HPDE6-E6E7 (cell line): ENCODE measurements around the gene LONP2.
"Not testable (repeated sequence)": the region's sequence is repeated elsewhere in the genome, so short reads cannot be mapped to it uniquely, and the experiment has no call there.

Source experiments
- DNase-seq: peaks from one replicate; pipeline ENCODE4 v3.0.0; 2011; ENCODE audit warnings: missing footprints; ENCODE audit errors: extremely low spot score

Gene LONP2

GRCh38 chr16:48235058-48235555, 9.0 kb upstream of the LONP2 start:
- DNase-seq: no peak

DNA sequence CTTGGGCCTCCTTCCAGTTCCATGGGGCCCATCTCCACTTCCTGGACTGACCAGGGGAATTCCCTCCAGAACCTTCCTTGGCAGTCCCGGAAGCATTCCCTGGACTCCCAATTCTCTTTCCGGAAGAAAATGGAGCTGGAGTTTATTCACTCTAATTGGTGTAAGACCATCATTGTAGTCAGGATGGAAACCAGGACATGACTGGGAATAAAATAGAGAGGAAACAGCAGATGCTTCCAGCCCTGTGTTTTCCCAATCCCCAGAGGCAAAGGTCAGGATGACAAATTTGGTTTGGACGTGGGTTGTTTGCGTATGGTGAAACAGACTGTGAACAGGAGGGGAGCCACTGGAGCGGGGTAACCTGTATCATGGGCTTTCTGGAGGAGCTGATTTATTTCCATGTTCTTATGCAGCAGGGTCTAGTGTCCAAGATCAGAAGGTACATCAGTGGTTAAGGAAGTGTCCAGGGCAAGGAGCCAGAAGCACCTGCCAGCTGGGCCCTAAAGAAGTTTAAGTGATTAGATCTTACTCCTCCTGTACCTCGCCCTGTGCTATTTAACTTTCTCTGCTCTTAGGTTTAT, 8.5 kb upstream of the LONP2 start:
- DNase-seq: no peak

- no peak for DNase-seq
These were observed 7.8 kb upstream of the LONP2 start for GRCh38 chr16:48236286-48236685.

DNA sequence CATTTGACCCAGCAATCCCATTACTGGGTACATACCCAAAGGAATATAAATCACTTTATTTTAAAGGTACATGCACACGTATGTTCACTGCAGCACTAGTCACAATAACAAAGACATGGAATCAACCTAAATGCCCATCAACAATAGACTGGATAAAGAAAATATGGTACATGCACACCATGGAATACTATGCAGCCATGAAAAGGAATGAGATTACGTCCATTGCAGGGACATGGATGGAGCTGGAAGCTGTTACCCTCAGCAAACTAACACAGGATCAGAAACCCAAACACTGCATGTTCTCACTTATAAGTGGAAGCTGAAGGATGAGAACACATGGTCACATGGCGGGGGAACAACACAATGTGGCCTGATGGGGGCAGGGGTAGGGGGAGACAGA, 4.0 kb upstream of the LONP2 start:
- DNase-seq: not testable (repeated sequence)

DNA sequence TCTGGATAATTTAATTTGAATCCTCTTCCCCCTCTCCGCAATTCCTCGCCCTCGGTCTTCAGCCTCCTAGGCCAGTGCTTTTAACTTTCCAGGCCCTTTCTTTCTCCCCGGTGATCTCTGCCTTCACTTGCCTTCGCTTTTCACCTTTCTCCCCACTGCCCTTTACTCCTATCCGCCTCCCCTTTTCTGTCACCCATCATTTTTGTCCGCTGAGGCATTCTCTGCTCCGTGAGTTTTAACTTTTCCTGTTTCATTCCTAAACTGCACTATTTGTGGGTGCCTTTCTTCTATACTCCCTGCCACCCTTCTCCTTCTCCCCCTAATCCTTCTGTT, 729 bp downstream of the LONP2 start:
- DNase-seq: no peak

- DNase-seq: no peak
These were observed 2.0 kb downstream of the LONP2 start for GRCh38 chr16:48246066-48246465.

DNA sequence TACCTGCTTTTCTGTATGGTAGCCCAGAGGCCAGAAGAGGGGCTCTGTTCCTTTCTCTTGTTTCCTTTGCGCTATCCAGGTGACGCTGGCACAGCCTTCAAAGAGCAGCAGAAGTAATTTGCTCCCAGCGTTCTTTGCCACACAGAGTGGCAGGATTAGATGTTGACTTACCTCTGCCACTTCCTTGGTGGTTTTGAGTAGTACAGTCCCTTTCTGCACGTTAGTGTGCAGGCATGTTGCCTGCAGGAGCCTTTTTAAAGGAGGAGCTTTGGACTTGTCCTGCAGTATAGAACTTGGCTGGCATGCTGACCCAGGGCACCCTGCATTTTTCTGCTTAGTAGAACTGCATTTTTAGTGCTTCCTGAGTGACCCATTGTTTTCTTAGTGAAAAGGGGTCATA, 3.2 kb downstream of the LONP2 start, which contains the start of gene ABCC11:
Gene ABCC11 (minus strand): TSS at position 229 of the 400 bp plus-strand sequence. CDS start 15,618 bp downstream, outside the sequence.
- DNase-seq: no peak

DNA sequence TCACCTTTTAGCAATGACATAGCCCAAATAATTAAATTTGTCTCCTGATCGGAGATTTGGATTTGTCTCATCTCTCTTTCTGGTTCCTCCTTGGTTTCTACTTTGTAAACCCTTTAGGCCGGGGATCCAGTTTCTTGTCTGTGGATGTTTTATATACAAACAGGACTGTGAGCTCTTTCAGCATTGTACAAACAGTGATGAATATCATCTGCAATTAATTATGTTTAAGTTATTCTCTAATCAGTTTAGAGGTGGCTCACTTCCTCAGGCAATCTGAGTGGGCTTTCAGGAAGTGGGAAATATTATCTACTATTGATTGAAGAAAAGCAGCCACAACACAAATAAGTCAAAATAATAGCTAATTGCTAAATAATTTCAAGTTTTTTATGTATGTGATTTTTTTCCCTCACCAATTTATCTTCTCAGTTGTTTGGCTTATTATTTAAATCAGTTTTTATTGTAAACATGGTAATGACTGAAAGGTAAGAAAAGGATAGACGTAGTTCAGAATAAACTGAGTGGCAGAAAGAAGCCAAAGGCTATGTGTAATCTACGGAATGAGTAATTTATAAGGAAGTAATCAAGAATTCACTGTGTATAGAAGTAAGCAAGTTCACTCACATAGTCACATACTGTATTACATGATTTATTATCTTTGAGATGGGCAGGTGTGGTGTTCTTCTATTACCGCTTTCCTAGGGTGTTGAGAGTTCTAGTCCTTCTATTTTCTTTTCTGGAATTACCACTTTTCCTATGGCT, 6.6 kb downstream of the LONP2 start:
- DNase-seq: no peak

- DNase-seq: no peak
These were observed 7.9 kb downstream of the LONP2 start for GRCh38 chr16:48252013-48252412.

- no peak for DNase-seq
These were observed 12.6 kb downstream of the LONP2 start for GRCh38 chr16:48256579-48257177.

DNA sequence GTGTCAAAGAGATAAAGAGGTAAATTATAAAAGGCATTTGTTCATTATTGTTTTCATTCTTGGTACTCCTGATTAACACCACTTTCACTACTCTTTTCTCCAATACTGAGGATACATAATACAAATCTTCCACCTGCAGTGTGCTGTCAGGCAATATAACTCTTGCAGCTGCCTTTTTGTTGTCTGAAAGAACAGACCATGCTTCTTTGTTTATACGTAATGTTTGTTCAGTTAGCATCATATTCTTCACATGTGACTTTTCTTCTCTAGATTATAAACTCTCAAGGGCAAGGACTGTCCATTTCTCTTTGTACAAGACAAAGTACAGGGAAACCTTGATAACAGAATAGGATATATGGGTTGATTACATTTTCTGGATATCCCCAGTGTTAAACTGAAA, 17.5 kb downstream of the LONP2 start:
- no peak for DNase-seq

- no peak for DNase-seq
These were observed 18.5 kb downstream of the LONP2 start for GRCh38 chr16:48262631-48263030.

DNA sequence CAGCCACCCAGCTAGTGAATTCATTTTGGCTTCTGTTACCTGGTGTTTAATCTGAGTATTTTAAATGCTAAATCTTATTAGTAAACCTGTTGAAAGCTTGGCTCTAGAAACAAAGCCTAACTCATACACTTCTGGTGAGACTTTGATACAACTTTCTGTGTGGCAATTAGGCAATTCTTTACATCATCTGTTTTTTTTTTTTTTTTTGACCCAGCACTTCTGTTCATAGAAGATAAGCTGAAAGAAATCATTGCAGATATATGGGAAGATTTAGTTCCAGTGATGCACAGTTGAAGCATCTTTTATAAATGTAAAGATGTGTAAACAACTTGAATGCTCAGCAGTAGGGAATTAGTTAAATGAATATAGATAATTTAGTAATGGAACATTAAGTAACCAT, 24.9 kb downstream of the LONP2 start:
- DNase-seq: no peak

- DNase-seq: no peak
These were observed 27.6 kb downstream of the LONP2 start for GRCh38 chr16:48271728-48272127.

GRCh38 chr16:48272837-48273421, 28.8 kb downstream of the LONP2 start:
- DNase-seq: no peak

DNA sequence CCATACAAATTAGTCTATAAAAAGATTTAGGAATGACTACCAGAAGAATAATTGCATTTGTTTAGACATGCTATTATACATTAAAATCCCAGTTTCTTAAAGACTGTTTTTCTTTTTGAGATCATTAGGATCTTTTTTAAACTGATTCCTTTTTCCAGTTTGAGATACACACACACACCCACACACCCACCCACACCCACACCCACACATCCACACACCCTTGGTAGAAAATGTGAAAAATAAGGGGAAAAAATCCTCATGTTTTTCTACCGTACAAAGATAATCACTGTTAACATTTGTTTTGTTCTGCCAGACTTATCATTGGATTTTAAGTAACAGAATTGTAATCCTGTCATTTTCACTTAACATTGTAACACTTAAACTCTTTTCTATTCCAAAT, 30.4 kb downstream of the LONP2 start:
- no peak for DNase-seq

DNA sequence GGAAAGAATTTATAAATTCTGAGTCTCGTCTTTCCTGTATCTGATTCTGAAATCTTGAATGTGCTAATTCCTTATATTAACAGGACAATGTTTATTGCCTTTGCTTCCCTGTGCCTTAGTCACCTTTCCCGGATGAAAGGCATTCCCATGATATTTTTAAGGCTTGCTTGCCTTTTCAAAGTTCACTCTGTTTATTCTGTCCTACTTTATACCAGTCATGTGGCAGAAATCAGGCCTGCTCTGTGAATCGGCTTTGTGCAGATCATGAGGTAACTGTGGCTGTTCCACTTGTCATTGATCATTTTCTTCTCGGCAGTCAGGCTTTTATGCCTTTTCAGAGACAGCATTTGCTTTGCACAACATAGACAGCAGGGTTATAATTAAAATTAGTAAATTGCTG, 32.0 kb downstream of the LONP2 start:
- no peak for DNase-seq

GRCh38 chr16:48277158-48277557, 33.1 kb downstream of the LONP2 start:
- no peak for DNase-seq

GRCh38 chr16:48279199-48279598, 35.1 kb downstream of the LONP2 start:
- no peak for DNase-seq

GRCh38 chr16:48280546-48280945, 36.4 kb downstream of the LONP2 start:
- no peak for DNase-seq

- no peak for DNase-seq
These were observed 38.6 kb downstream of the LONP2 start for GRCh38 chr16:48282636-48283263.

GRCh38 chr16:48284772-48285409, 40.8 kb downstream of the LONP2 start:
- DNase-seq: no peak
